WERI-Rb-1 (cell line): ENCODE results near the gene MEPE.
A peak's percentile ranks its signal among the peaks of the same experiment; 100 is the strongest.

Source experiments
- DNase-seq: peaks from one replicate; pipeline ENCODE4 v3.0.0-alpha.2; 2020
- H3K27ac ChIP-seq: fragments of 250-450 bp; sonication (Bioruptor Pico); 2 replicates; pipeline ENCODE4 v1.5.1; 2020; ENCODE audit warnings: mild to moderate bottlenecking, moderate library complexity
- H3K27me3 ChIP-seq: fragments of 250-450 bp; sonication (Bioruptor Pico); 2 replicates; pipeline ENCODE4 v1.5.1; 2021; ENCODE audit warnings: mild to moderate bottlenecking, low read depth, moderate library complexity; ENCODE audit not compliant: insufficient read depth, severe bottlenecking
- H3K36me3 ChIP-seq: fragments of 250-450 bp; sonication (Bioruptor Pico); 2 replicates; pipeline ENCODE4 v1.5.1; 2020; ENCODE audit warnings: mild to moderate bottlenecking, moderate library complexity
- H3K4me3 ChIP-seq: 2 replicates; pipeline ENCODE4 v1.5.1; 2011; ENCODE audit warnings: low read depth, mild to moderate bottlenecking, control low read depth, low read length
- H3K9me3 ChIP-seq: fragments of 250-450 bp; sonication (Bioruptor Pico); 2 replicates; pipeline ENCODE4 v1.5.1; 2021; ENCODE audit warnings: mild to moderate bottlenecking, moderate library complexity; ENCODE audit not compliant: severe bottlenecking
- TF ChIP-seq, protein P1 (sequence below): IDR thresholded peaks from 2 replicates; pipeline ENCODE4 v1.5.1; 2011; ENCODE audit warnings: low read depth, mild to moderate bottlenecking, control low read depth, inconsistent platforms, low read length

The MEPE gene

DNA sequence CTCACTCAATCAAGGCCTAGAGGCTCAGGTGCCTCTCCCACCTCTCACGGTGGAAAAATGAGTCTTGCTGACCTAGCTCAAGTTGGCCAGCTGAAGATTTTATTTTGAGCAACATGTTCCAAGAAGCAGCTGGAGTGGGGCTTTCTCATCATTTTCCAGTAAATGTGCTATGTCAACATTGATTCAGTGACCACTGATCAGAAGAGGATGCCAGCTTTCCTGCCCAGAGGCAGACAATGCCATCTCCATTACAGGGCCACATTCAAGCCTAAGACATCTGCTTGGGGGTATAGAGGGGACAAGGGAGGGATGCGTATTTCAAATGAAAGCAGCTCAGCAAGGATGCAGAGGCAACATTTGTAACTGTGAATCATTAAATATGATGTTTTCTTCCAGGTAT, 3.0 kb downstream of the MEPE start:
- TF ChIP-seq, protein P1, sequence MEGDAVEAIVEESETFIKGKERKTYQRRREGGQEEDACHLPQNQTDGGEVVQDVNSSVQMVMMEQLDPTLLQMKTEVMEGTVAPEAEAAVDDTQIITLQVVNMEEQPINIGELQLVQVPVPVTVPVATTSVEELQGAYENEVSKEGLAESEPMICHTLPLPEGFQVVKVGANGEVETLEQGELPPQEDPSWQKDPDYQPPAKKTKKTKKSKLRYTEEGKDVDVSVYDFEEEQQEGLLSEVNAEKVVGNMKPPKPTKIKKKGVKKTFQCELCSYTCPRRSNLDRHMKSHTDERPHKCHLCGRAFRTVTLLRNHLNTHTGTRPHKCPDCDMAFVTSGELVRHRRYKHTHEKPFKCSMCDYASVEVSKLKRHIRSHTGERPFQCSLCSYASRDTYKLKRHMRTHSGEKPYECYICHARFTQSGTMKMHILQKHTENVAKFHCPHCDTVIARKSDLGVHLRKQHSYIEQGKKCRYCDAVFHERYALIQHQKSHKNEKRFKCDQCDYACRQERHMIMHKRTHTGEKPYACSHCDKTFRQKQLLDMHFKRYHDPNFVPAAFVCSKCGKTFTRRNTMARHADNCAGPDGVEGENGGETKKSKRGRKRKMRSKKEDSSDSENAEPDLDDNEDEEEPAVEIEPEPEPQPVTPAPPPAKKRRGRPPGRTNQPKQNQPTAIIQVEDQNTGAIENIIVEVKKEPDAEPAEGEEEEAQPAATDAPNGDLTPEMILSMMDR, result no peak
- Histone ChIP-seq H3K27me3 (no peaks in the 10 kb centered on the region), H3K9me3 (no peaks in the 10 kb centered on the region), H3K36me3 (no peaks in the 10 kb centered on the region), H3K4me3 (no peak overlapping the region), H3K27ac (no peak overlapping the region)
- DNase-seq, result no peak

DNA sequence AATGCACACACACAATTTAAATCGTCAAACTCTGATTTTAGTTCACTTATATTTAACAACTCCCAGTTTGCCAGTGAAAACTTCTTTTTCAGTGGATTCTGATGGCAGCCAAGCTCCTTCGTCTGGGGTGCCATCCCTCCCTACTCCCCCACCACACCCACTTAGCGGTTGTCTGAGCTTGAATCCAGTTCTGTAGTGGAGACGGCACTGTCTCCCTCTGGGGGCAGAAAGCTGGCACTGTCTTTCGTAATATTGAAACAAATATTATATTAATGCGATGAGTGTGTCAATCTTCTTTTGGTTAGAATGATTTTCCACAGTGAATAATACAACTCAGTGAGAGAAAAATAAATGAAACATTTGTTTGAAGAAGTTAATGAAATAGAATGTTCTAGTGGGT, 5.4 kb downstream of the MEPE start:
- Histone ChIP-seq H3K4me3 (no peak overlapping the region), H3K36me3 (no peaks in the 10 kb centered on the region), H3K27ac (no peak overlapping the region), H3K27me3 (no peaks in the 10 kb centered on the region), H3K9me3 (no peaks in the 10 kb centered on the region)
- DNase-seq, result no peak
- TF ChIP-seq, protein P1, result peak; percentile 27; the same call in 1 of the 2 replicates

DNA sequence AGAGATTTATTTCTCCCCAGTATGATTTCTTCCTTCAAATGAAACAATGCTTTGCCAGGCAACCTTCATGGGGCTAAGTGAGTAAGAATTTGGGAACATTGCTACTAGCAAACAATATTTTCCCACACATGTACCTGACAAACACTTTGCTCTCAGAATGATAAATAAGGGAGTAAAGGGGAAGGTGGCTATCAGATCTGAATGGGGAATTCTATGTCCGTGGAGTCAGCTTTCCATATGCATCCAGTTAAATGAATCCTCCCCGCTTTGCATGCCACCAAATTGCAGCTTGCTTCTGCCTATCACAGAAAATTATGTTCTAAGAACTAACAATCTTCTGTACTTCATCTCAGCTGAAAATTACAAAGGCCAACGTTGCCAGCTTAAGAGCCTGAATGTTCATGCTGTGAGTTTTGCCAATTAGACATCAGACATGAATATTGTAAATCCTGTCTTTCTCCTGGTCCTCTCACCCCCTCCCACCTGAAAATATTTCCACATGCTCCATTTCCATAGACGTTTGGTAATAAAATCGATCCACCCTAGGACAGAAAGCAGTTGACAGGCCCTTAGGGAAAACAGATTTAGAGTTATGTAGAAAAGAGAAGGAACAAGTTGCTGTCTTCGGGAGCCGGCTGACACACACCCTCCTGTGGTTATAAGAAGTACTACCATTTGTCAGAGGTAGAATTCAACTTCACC, 6.3 kb downstream of the MEPE start:
- H3K9me3 ChIP-seq, result no peaks in the 10 kb centered on the region
- no peaks in the 10 kb centered on the region for H3K36me3 ChIP-seq
- H3K4me3 ChIP-seq, result no peak overlapping the region
- TF ChIP-seq, protein P1, result peak; percentile 54
- peak; percentile 16 for DNase-seq
- H3K27ac ChIP-seq, result no peak overlapping the region
- no peaks in the 10 kb centered on the region for H3K27me3 ChIP-seq

DNA sequence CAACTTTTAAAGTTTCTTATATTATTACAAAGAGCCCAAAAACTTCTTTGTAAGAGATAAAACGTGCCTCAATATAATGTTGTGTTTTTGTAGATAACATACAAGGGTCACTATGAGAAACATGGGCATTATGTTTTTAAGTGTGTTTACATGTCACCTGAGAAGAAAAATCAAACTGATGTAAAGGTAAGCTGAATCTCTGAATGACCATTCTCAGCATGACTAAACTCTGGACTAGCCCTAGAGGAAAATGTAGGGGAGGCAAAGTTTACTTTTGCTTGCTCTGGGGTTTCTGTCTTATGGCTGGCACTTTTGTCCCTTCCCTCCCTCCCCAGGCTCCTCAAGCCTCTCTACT, 6.8 kb downstream of the MEPE start:
- Histone ChIP-seq H3K27ac (no peak overlapping the region), H3K36me3 (no peaks in the 10 kb centered on the region), H3K4me3 (no peak overlapping the region), H3K27me3 (no peaks in the 10 kb centered on the region), H3K9me3 (no peaks in the 10 kb centered on the region)
- TF ChIP-seq, protein P1, result no peak
- no peak for DNase-seq

DNA sequence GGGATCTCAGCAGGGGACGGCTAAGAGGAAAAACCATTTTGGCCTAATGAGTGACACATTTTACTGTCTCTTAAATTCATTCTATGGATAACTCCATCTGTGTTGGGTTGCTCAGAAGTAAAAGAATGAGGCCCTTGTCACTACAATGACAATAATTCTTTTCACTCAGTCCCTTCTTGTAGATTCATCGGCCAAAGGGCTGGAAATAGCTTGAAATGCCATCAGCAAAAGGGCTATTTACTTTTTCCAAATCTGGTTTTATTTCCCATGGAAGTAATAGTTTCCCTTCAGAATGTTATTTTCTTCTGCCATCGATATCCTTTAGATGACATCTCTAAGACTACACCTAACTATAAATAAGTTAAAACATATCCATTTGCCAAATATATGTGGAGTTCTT, 7.4 kb downstream of the MEPE start:
- no peak overlapping the region for H3K27ac ChIP-seq
- H3K27me3 ChIP-seq, result no peaks in the 10 kb centered on the region
- H3K36me3 ChIP-seq, result no peaks in the 10 kb centered on the region
- DNase-seq, result no peak
- H3K4me3 ChIP-seq, result no peak overlapping the region
- TF ChIP-seq, protein P1, result no peak
- H3K9me3 ChIP-seq, result no peaks in the 10 kb centered on the region

DNA sequence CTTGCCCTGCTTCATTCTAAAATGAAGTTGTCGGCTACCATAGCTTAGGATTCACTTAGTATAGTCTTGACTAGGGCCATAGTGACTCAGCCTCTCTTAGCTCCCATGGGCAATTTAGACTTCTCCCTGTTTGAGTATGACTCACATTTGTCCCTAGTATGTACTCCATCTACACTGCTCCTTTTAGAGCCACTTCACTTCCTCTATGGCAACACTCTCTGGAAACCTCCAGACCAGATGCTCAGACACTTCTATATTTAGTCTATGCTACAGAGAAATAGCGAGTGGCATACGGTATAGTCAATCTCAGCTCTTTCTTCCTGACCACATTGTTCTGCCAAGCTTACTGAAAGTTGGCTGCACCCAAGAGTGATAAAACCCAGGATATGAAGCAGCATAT, 11.2 kb downstream of the MEPE start:
- no peak overlapping the region for H3K4me3 ChIP-seq
- no peaks in the 10 kb centered on the region for H3K36me3 ChIP-seq
- no peak for DNase-seq
- no peaks in the 10 kb centered on the region for H3K27me3 ChIP-seq
- TF ChIP-seq, protein P1, result no peak
- H3K9me3 ChIP-seq, result no peaks in the 10 kb centered on the region
- H3K27ac ChIP-seq, result no peak overlapping the region
